K562 (cell line): ENCODE measurements around the gene TCEANC. TPM values are rescaled to one million over a fixed set of nuclear protein-coding genes. Genes with fewer than 3 reads are reported as not detected.

Experiments used
- ATAC-seq: fragments of 200-7000 bp; cut with Tn5 transposase; 3 replicates; pipeline ENCODE4 v1.9.1; 2020; ENCODE audit warnings: moderate library complexity
- BruUV-seq: library from RNA; stranded (reverse); fragments of 400-500 nt; replicated peaks from 2 replicates; lab custom pipeline; 2021; lab: Mats Ljungman, UMichigan
- CTCF ChIA-PET: fragments of 300-600 bp; formaldehyde crosslinking; extraction: SDS; loops from one replicate; lab custom pipeline; 2021; ENCODE audit warnings: low intra/inter-chr PET ratio; lab: Yijun Ruan, JAX
- POLR2A ChIA-PET: fragments of 300-600, 350-650 bp; sonication (Branson Sonifier 250); formaldehyde crosslinking; extraction: SDS; loops from one replicate; lab custom pipeline; 2021; ENCODE audit warnings: antibody characterized with exemption, inconsistent platforms; lab: Yijun Ruan, JAX
- DNase-seq, 4 experiments: peaks; one replicate each; pipeline versions ENCODE4 v3.0.0 to v3.0.0-alpha.2; 2011 to 2018; ENCODE audit warnings: low spot score in 3 of 4, mixed read lengths in 3 of 4; ENCODE audit errors: extremely low read depth in 1 of 4
- FAIRE-seq: peaks from 2 replicates; lab custom pipeline; 2011; peaks lifted over from hg19 to GRCh38; lab: Jason Lieb, UNC
- H2AFZ ChIP-seq: 2 replicates; pipeline ENCODE4 v1.6.0; 2011; ENCODE audit warnings: low read depth, low read length, control low read depth, inconsistent platforms
- H3K27ac ChIP-seq: fragments of 200-600 bp; 3 replicates; pipeline ENCODE4 v1.8.0; 2011; ENCODE audit warnings: low read depth, mild to moderate bottlenecking, control low read depth, inconsistent platforms, low read length, moderate library complexity, mixed read lengths; ENCODE audit errors: extremely low read depth
- H3K27me3 ChIP-seq, 2 experiments: fragments of 300-600 bp in 1 of 2; 2 replicates in 1 of 2; 3 replicates in 1 of 2; pipeline versions ENCODE4 v1.6.0 to v1.8.0; 2011; ENCODE audit warnings: inconsistent platforms in 2 of 2, low read length in 2 of 2, mild to moderate bottlenecking in 1 of 2, mixed read lengths in 1 of 2, moderate library complexity in 1 of 2; ENCODE audit not compliant: control insufficient read depth in 2 of 2, insufficient read depth in 2 of 2
- H3K36me3 ChIP-seq: fragments of 300-600 bp; 3 replicates; pipeline ENCODE4 v1.8.0; 2011; ENCODE audit warnings: mild to moderate bottlenecking, low read length, inconsistent platforms; ENCODE audit not compliant: control insufficient read depth, insufficient read depth
- H3K4me1 ChIP-seq, 2 experiments: fragments of 200-600 bp in 1 of 2; replicated peaks in 1 of 2; 2 replicates in 1 of 2; 3 replicates in 1 of 2; pipeline versions ENCODE4 v1.5.1 to v1.8.0; 2011; ENCODE audit warnings: inconsistent platforms in 2 of 2, low read length in 2 of 2, mild to moderate bottlenecking in 1 of 2, mixed read lengths in 1 of 2, moderate library complexity in 1 of 2; ENCODE audit not compliant: control insufficient read depth in 2 of 2, insufficient read depth in 2 of 2
- H3K4me2 ChIP-seq: 2 replicates; pipeline ENCODE4 v1.6.1; 2011; ENCODE audit warnings: low read length, control low read depth, inconsistent platforms, mixed read lengths; ENCODE audit not compliant: insufficient read depth
- H3K4me3 ChIP-seq: fragments of 200-600 bp; sonication (generic), shearing (Covaris generic); 2 replicates; pipeline ENCODE4 v1.5.1; 2016; ENCODE audit warnings: control low read depth, inconsistent platforms
- H3K79me2 ChIP-seq: fragments of 200-600 bp; 3 replicates; pipeline ENCODE4 v1.8.0; 2011; ENCODE audit warnings: low read length, inconsistent platforms; ENCODE audit not compliant: control insufficient read depth, insufficient read depth
- H3K9ac ChIP-seq, 2 experiments: 2 replicates each; pipeline versions ENCODE4 v1.6.0 to v1.6.1; 2011; ENCODE audit warnings: low read depth in 2 of 2, low read length in 2 of 2, control low read depth in 1 of 2, inconsistent platforms in 1 of 2, mild to moderate bottlenecking in 1 of 2, mixed read lengths in 1 of 2; ENCODE audit not compliant: insufficient read depth in 1 of 2
- H3K9me1 ChIP-seq: one replicate; pipeline ENCODE4 v1.6.0; 2011; ENCODE audit warnings: inconsistent platforms, mild to moderate bottlenecking, low read length, moderate library complexity; ENCODE audit not compliant: control insufficient read depth, insufficient read depth
- H3K9me3 ChIP-seq: replicated peaks from 2 replicates; pipeline ENCODE4 v1.5.1; 2011; ENCODE audit warnings: low read depth, low read length, inconsistent platforms; ENCODE audit not compliant: control insufficient read depth, insufficient read depth
- H4K20me1 ChIP-seq: replicated peaks from 2 replicates; pipeline ENCODE4 v1.6.1; 2011; ENCODE audit warnings: low read length, inconsistent platforms, mixed read lengths; ENCODE audit not compliant: control insufficient read depth, insufficient read depth
- BDP1 ChIP-seq: IDR thresholded peaks from 3 replicates; pipeline ENCODE4 v1.6.1; 2011; ENCODE audit not compliant: insufficient read length, insufficient read depth
- BRD4 ChIP-seq: fragments of 200-600 bp; sonication (generic); IDR thresholded peaks from 2 replicates; pipeline ENCODE4 v1.6.1; 2017; ENCODE audit warnings: inconsistent platforms
- MTA3 ChIP-seq: fragments of 450-650 bp; formaldehyde crosslinking; IDR thresholded peaks from 2 replicates; pipeline ENCODE4 v1.6.1; 2017; ENCODE audit warnings: mild to moderate bottlenecking, borderline replicate concordance
- NCOA4 ChIP-seq: fragments of 450-650 bp; IDR thresholded peaks from 2 replicates; pipeline ENCODE4 v1.6.1; 2018; ENCODE audit warnings: mild to moderate bottlenecking; ENCODE audit not compliant: partially characterized antibody
- POLR2B ChIP-seq: fragments of 450-650 bp; IDR thresholded peaks from 2 replicates; pipeline ENCODE4 v1.6.1; 2018; ENCODE audit warnings: low read depth; ENCODE audit not compliant: partially characterized antibody
- ZNF436 ChIP-seq: fragments of 250-450, 450-650 bp; sonication (Bioruptor Pico); formaldehyde crosslinking; IDR thresholded peaks from 2 replicates; pipeline ENCODE4 v1.7.0; 2020; ENCODE audit warnings: mild to moderate bottlenecking
- WGBS: fragments of 100-300 bp; shearing (Covaris generic); methylation state at CpG from one replicate; pipeline ENCODE4 v1.1.6; 2016; ENCODE audit warnings: low coverage, mixed read lengths; ENCODE audit not compliant: insufficient coverage; ENCODE audit errors: missing lambda C conversion rate; 5-methylcytosine and 5-hydroxymethylcytosine counted together
- in situ Hi-C: fragments of 300-500 bp; cut with MboI; formaldehyde crosslinking; loops from 4 replicates; pipeline ENCODE4 v1.15.0; 2018; ENCODE audit warnings: inconsistent platforms, mixed read lengths
- intact Hi-C: fragments of 100-400 bp; cut with micrococcal nuclease; formaldehyde crosslinking; loops from 2 replicates; pipeline ENCODE4 v1.14.2; 2022
- polyA plus RNA-seq, 8 experiments: library from polyadenylated mRNA; depleted of rRNA in 4 of 8; stranded (reverse) in 5 of 8; unstranded in 3 of 8; fragments of >200 nt; fragmentation: Nextera tagmentation in 2 of 8; fragmentation: Illumina TruSeq in 1 of 8; extraction: Ambion mirVana in 2 of 8; extraction: Trizol in 1 of 8; gene quantifications; 2 replicates each; pipeline versions ENCODE4 v1.2.1 to v1.2.3, GENCODE V29; 2011 to 2014; ENCODE audit warnings: inconsistent platforms in 1 of 8, missing spikeins in 1 of 8
- total RNA-seq, 7 experiments: library from RNA; depleted of rRNA in 6 of 7; stranded (reverse); fragments of >200 nt in 6 of 7; fragmentation: Illumina TruSeq in 2 of 7; extraction: Trizol in 2 of 7; gene quantifications; 2 replicates each; pipeline versions ENCODE4 v1.2.1 to v1.2.3, GENCODE V29; 2011 to 2021; ENCODE audit warnings: low replicate concordance in 1 of 7

Gene TCEANC
- total and polyA plus RNA-seq, 9 of the 15 experiments (the other 6 are each of a cell fraction or from before 2014, with no cell fraction given), result 1.2 to 2.8 (median 2.0) TPM

DNA sequence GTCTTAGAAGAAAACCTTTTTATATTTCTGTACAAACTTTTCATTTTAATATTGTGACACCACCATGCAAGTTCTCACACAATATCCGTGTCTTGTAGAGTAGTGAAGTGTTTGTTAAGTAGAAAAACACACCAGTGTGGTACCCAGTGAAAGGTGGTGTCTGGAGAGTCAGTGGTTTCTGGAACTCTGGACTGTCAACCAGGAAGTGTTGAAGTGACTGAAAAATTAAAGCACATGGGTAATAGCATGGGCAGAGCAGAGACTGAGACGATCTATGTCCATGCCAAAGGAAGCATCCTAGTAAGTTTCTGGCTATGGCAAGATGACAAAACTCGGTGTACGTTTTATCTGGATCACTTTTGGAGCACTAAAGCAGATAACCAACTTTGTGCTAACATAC, 58.2 kb downstream of the TCEANC start:
- CTCF ChIA-PET, result no interaction called here
- Histone ChIP-seq H2AFZ (no peak overlapping the region), H3K4me1 (no peaks in the 10 kb centered on the region)
- no peak for DNase-seq
- no peak for TF ChIP-seq BDP1
- TF ChIP-seq BRD4, result no peak
- no peak for TF ChIP-seq NCOA4
- TF ChIP-seq POLR2B, result peak; percentile 41
- TF ChIP-seq MTA3, result no peak
- TF ChIP-seq ZNF436 (CRISPR knock-in tag), result no peak
- TF ChIP-seq, all 486 proteins: peak for 1
- no peaks in the 10 kb centered on the region for H4K20me1 ChIP-seq
- BruUV-seq, result no TSS peak
- peaks cover 66% of the 10 kb centered on the region for H3K36me3 ChIP-seq
- no peak overlapping the region for H3K9ac ChIP-seq
- H3K4me3 ChIP-seq, result no peak overlapping the region
- intact Hi-C loops, result no loop called here
- 48% methylated on average over 4 of the region's 4 CpGs for WGBS
- no peaks in the 10 kb centered on the region for H3K9me1 ChIP-seq
- POLR2A ChIA-PET, result interaction anchor here (1.4 kb wide), 1 partner anchor 13 kb away, joined by 3 read pairs; no protein-coding TSS in a partner anchor
- no peaks in the 10 kb centered on the region for H3K9me3 ChIP-seq
- peaks cover 19% of the 10 kb centered on the region; the same call in 2 of the 3 replicates for H3K79me2 ChIP-seq
- in situ Hi-C loops, result no loop called here
- ATAC-seq, result peak; percentile 59
- no peak overlapping the region for H3K27ac ChIP-seq
- no peaks in the 10 kb centered on the region for H3K27me3 ChIP-seq
- no peak overlapping the region for H3K4me2 ChIP-seq
- FAIRE-seq, result peak; percentile 56

Other genes with a start within 250 kb of the TCEANC start
- gene EGFL6, start 83.5 kb upstream of the TCEANC start, total RNA-seq (2014; rRNA removed), result not detected in 2 replicates
- not detected in 2 replicates for gene EGFL6, start 83.5 kb upstream of the TCEANC start, total RNA-seq (2014; rRNA removed; fragmentation: Illumina TruSeq; extraction: Trizol)
- not detected in 2 replicates for gene EGFL6, start 83.5 kb upstream of the TCEANC start, total RNA-seq (2015; rRNA removed; fragmentation: Illumina TruSeq; extraction: Trizol)
- not detected in 2 replicates for gene EGFL6, start 83.5 kb upstream of the TCEANC start, total RNA-seq (2021)
- gene EGFL6, start 83.5 kb upstream of the TCEANC start, polyA plus RNA-seq (2011; rRNA removed), result not detected in 2 replicates
- gene EGFL6, start 83.5 kb upstream of the TCEANC start, polyA plus RNA-seq (2014; fragmentation: Illumina TruSeq; extraction: Trizol), result not detected in 2 replicates
- under 1 TPM in 1 of 2 experiments, not detected in 1; 0.01 TPM for gene EGFL6, start 83.5 kb upstream of the TCEANC start, polyA plus RNA-seq (2014; fragmentation: Nextera tagmentation; extraction: Ambion mirVana)
- not detected in 2 replicates for gene EGFL6, start 83.5 kb upstream of the TCEANC start, polyA plus RNA-seq (2014; rRNA removed)
- gene RAB9A, start 36.0 kb downstream of the TCEANC start, total RNA-seq (2014; rRNA removed), result 13.5 and 17.3 TPM in 2 replicates
- gene RAB9A, start 36.0 kb downstream of the TCEANC start, total RNA-seq (2014; rRNA removed; fragmentation: Illumina TruSeq; extraction: Trizol), result 19.0 and 19.7 TPM in 2 replicates
- 17.7 and 18.4 TPM in 2 replicates for gene RAB9A, start 36.0 kb downstream of the TCEANC start, total RNA-seq (2015; rRNA removed; fragmentation: Illumina TruSeq; extraction: Trizol)
- gene RAB9A, start 36.0 kb downstream of the TCEANC start, total RNA-seq (2021), result 17.8 and 18.3 TPM in 2 replicates
- gene RAB9A, start 36.0 kb downstream of the TCEANC start, polyA plus RNA-seq (2011; rRNA removed), result 13.5 and 16.1 TPM in 2 replicates
- 17.6 and 20.5 TPM in 2 replicates for gene RAB9A, start 36.0 kb downstream of the TCEANC start, polyA plus RNA-seq (2014; fragmentation: Illumina TruSeq; extraction: Trizol)
- gene RAB9A, start 36.0 kb downstream of the TCEANC start, polyA plus RNA-seq (2014; fragmentation: Nextera tagmentation; extraction: Ambion mirVana), result 10 to 100 TPM; 14.8 to 15.5 TPM
- 19.2 and 20.8 TPM in 2 replicates for gene RAB9A, start 36.0 kb downstream of the TCEANC start, polyA plus RNA-seq (2014; rRNA removed)
- gene TRAPPC2, start 81.5 kb downstream of the TCEANC start, total RNA-seq (2014; rRNA removed), result 10.3 and 15.3 TPM in 2 replicates
- gene TRAPPC2, start 81.5 kb downstream of the TCEANC start, total RNA-seq (2014; rRNA removed; fragmentation: Illumina TruSeq; extraction: Trizol), result 26.1 and 31.1 TPM in 2 replicates
- gene TRAPPC2, start 81.5 kb downstream of the TCEANC start, total RNA-seq (2015; rRNA removed; fragmentation: Illumina TruSeq; extraction: Trizol), result 20.0 and 20.6 TPM in 2 replicates
- 15.6 and 18.6 TPM in 2 replicates for gene TRAPPC2, start 81.5 kb downstream of the TCEANC start, total RNA-seq (2021)
- 20.5 and 21.8 TPM in 2 replicates for gene TRAPPC2, start 81.5 kb downstream of the TCEANC start, polyA plus RNA-seq (2011; rRNA removed)
- gene TRAPPC2, start 81.5 kb downstream of the TCEANC start, polyA plus RNA-seq (2014; fragmentation: Illumina TruSeq; extraction: Trizol), result 13.1 and 13.7 TPM in 2 replicates
- 10 to 100 TPM; 18.0 to 30.6 TPM for gene TRAPPC2, start 81.5 kb downstream of the TCEANC start, polyA plus RNA-seq (2014; fragmentation: Nextera tagmentation; extraction: Ambion mirVana)
- gene TRAPPC2, start 81.5 kb downstream of the TCEANC start, polyA plus RNA-seq (2014; rRNA removed), result 15.8 and 15.9 TPM in 2 replicates
- 20.9 and 24.7 TPM in 2 replicates for gene OFD1, start 81.6 kb downstream of the TCEANC start, total RNA-seq (2014; rRNA removed)
- gene OFD1, start 81.6 kb downstream of the TCEANC start, total RNA-seq (2014; rRNA removed; fragmentation: Illumina TruSeq; extraction: Trizol), result 33.3 and 38.8 TPM in 2 replicates
- gene OFD1, start 81.6 kb downstream of the TCEANC start, total RNA-seq (2015; rRNA removed; fragmentation: Illumina TruSeq; extraction: Trizol), result 31.3 and 33.9 TPM in 2 replicates
- gene OFD1, start 81.6 kb downstream of the TCEANC start, total RNA-seq (2021), result 26.0 and 26.1 TPM in 2 replicates
- 28.2 and 30.2 TPM in 2 replicates for gene OFD1, start 81.6 kb downstream of the TCEANC start, polyA plus RNA-seq (2011; rRNA removed)
- 23.4 and 30.1 TPM in 2 replicates for gene OFD1, start 81.6 kb downstream of the TCEANC start, polyA plus RNA-seq (2014; fragmentation: Illumina TruSeq; extraction: Trizol)
- 10 to 100 TPM; 22.0 to 49.1 TPM for gene OFD1, start 81.6 kb downstream of the TCEANC start, polyA plus RNA-seq (2014; fragmentation: Nextera tagmentation; extraction: Ambion mirVana)
- gene OFD1, start 81.6 kb downstream of the TCEANC start, polyA plus RNA-seq (2014; rRNA removed), result 27.7 and 39.2 TPM in 2 replicates
- gene GPM6B, start 164.0 kb downstream of the TCEANC start, total RNA-seq (2014; rRNA removed), result not detected in 2 replicates
- not detected in 2 replicates for gene GPM6B, start 164.0 kb downstream of the TCEANC start, total RNA-seq (2014; rRNA removed; fragmentation: Illumina TruSeq; extraction: Trizol)
- not detected in 2 replicates for gene GPM6B, start 164.0 kb downstream of the TCEANC start, total RNA-seq (2015; rRNA removed; fragmentation: Illumina TruSeq; extraction: Trizol)
- gene GPM6B, start 164.0 kb downstream of the TCEANC start, total RNA-seq (2021), result not detected in 2 replicates
- not detected in 2 replicates for gene GPM6B, start 164.0 kb downstream of the TCEANC start, polyA plus RNA-seq (2011; rRNA removed)
- not detected in 2 replicates for gene GPM6B, start 164.0 kb downstream of the TCEANC start, polyA plus RNA-seq (2014; fragmentation: Illumina TruSeq; extraction: Trizol)
- gene GPM6B, start 164.0 kb downstream of the TCEANC start, polyA plus RNA-seq (2014; fragmentation: Nextera tagmentation; extraction: Ambion mirVana), result under 1 TPM; 0.14 to 0.32 TPM
- gene GPM6B, start 164.0 kb downstream of the TCEANC start, polyA plus RNA-seq (2014; rRNA removed), result not detected in 2 replicates